Measurements from ENCODE around the gene PISD.
A peak's percentile ranks its signal among the peaks of the same experiment; 100 is the strongest.

PISD gene

GRCh38 chr22:31623592-31624304 lies 38.3 kb downstream of the PISD start:
- no peak for DNase-seq

- no peak for DNase-seq
Measured at GRCh38 chr22:31622980-31623379, 39.0 kb downstream of the PISD start.

GRCh38 chr22:31621507-31622124 lies 40.4 kb downstream of the PISD start:
- no peak for DNase-seq

- DNase-seq: no peak
Measured at GRCh38 chr22:31620756-31621480, 41.1 kb downstream of the PISD start.

GRCh38 chr22:31619611-31620300 lies 42.3 kb downstream of the PISD start:
- no peak for DNase-seq

- DNase-seq: no peak
Measured at GRCh38 chr22:31618471-31619176, 43.4 kb downstream of the PISD start.

- DNase-seq: no peak
Measured at GRCh38 chr22:31618057-31618456, 44.0 kb downstream of the PISD start.

GRCh38 chr22:31616315-31616980 lies 45.6 kb downstream of the PISD start:
- DNase-seq: peak; percentile 39

GRCh38 chr22:31615940-31616314 lies 46.1 kb downstream of the PISD start:
- DNase-seq: no peak

GRCh38 chr22:31615491-31615860 lies 46.5 kb downstream of the PISD start:
- DNase-seq: no peak

- no peak for DNase-seq
Measured at GRCh38 chr22:31614781-31615490, 47.1 kb downstream of the PISD start.

- no peak for DNase-seq
Measured at GRCh38 chr22:31613904-31614296, 48.1 kb downstream of the PISD start.

- no peak for DNase-seq
Measured at GRCh38 chr22:31613286-31613903, 48.6 kb downstream of the PISD start.

- DNase-seq: no peak
Measured at GRCh38 chr22:31612891-31613285, 49.1 kb downstream of the PISD start.

- no peak for DNase-seq
Measured at GRCh38 chr22:31611061-31611760, 50.8 kb downstream of the PISD start.

- DNase-seq: no peak
Measured at GRCh38 chr22:31610611-31611010, 51.4 kb downstream of the PISD start.

GRCh38 chr22:31609716-31610115 lies 52.3 kb downstream of the PISD start:
- DNase-seq: no peak

GRCh38 chr22:31607696-31608095 lies 54.3 kb downstream of the PISD start:
- no peak for DNase-seq

- DNase-seq: no peak
Measured at GRCh38 chr22:31605851-31606585, 56.0 kb downstream of the PISD start.

All from stimulated activated CD4-positive, alpha-beta T cell treated with anti-CD3 and anti-CD28 coated beads, Interleukin-4, amount 100 ng/mL, for 1 hour (primary cell).